Adrenal gland (tissue), 5 donors: Measurements from ENCODE around the gene RUSC2.
"Not testable (repeated sequence)": the region's sequence is repeated elsewhere in the genome, so short reads cannot be mapped to it uniquely, and the experiment has no call there.

Experiments
- POLR2A ChIP-seq, 2 donors: fragments of 450-650 bp; IDR thresholded peaks; one replicate each; pipeline ENCODE4 v1.6.1; 2017; ENCODE audit warnings: antibody characterized with exemption in 2 of 2, mild to moderate bottlenecking in 2 of 2, moderate library complexity in 1 of 2
- TF ChIP-seq, protein P1 (sequence below), 6 experiments: fragments of 450-650 bp in 4 of 6; fragments of 200-600 bp in 2 of 6; sonication (generic) in 1 of 6; IDR thresholded peaks; 1 replicate in 5 of 6; 2 replicates in 1 of 6; pipeline versions ENCODE4 v1.5.1 to v1.8.0; 2016 to 2021; ENCODE audit warnings: antibody characterized with exemption in 6 of 6, mild to moderate bottlenecking in 2 of 6, moderate library complexity in 1 of 6
- donor health status: DM: no; HTN: no; CAD: no.

DNA sequence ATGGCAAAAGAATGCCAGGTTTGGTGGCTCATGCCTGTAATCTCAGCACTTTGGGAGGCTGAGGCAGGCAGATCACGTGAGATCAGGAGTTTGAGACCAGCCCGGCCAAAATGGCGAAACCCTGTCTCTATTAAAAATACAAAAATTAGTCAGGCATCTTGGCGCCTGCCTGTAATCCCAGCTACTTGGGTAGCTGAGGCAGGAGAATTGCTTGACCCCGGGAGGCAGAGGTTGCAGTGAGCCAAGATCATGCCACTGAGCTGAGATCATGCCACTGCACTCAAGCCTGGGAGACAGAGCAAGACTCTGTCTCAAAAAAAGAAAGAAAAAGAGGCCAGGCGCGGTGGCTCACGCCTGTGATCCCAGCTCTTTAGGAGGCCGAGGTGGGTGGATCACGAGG lies 8.3 kb downstream of the RUSC2 start:
- not testable (repeated sequence) for TF ChIP-seq POLR2A (IDR thresholded peaks at IDR 0.05)
- TF ChIP-seq, protein P1, sequence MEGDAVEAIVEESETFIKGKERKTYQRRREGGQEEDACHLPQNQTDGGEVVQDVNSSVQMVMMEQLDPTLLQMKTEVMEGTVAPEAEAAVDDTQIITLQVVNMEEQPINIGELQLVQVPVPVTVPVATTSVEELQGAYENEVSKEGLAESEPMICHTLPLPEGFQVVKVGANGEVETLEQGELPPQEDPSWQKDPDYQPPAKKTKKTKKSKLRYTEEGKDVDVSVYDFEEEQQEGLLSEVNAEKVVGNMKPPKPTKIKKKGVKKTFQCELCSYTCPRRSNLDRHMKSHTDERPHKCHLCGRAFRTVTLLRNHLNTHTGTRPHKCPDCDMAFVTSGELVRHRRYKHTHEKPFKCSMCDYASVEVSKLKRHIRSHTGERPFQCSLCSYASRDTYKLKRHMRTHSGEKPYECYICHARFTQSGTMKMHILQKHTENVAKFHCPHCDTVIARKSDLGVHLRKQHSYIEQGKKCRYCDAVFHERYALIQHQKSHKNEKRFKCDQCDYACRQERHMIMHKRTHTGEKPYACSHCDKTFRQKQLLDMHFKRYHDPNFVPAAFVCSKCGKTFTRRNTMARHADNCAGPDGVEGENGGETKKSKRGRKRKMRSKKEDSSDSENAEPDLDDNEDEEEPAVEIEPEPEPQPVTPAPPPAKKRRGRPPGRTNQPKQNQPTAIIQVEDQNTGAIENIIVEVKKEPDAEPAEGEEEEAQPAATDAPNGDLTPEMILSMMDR (IDR thresholded peaks at IDR 0.05): not testable (repeated sequence)
